Bronchial epithelial cell (primary cell): ENCODE results near the gene CCDC88C. TPM values are rescaled to one million over a fixed set of nuclear protein-coding genes. Genes with fewer than 3 reads are reported as not detected.

Experiments used
- DNase-seq: peaks from one replicate; pipeline ENCODE4 v3.0.0-alpha.2; 2010; ENCODE audit warnings: low read depth
- FAIRE-seq: peaks from 2 replicates; lab custom pipeline; 2011; peaks lifted over from hg19 to GRCh38; lab: Jason Lieb, UNC
- H3K27me3 ChIP-seq: 2 replicates; pipeline ENCODE4 v1.5.1; 2011; ENCODE audit warnings: low read length; ENCODE audit not compliant: control insufficient read depth, insufficient read depth
- H3K36me3 ChIP-seq: 2 replicates; pipeline ENCODE4 v1.5.1; 2011; ENCODE audit warnings: low read length; ENCODE audit not compliant: control insufficient read depth, insufficient read depth
- H3K4me3 ChIP-seq: 2 replicates; pipeline ENCODE4 v1.5.1; 2011; ENCODE audit warnings: mild to moderate bottlenecking, low read depth, low read length, control low read depth
- CTCF ChIP-seq: IDR thresholded peaks from 2 replicates; pipeline ENCODE4 v1.5.1; 2011; ENCODE audit warnings: mild to moderate bottlenecking, moderate library complexity, low read length, control low read depth, inconsistent platforms; ENCODE audit not compliant: insufficient read depth, severe bottlenecking
- total RNA-seq: library from RNA; depleted of rRNA; stranded (reverse); fragments of >200 nt; gene quantifications from 2 replicates; pipeline ENCODE4 v1.2.1, GENCODE V29; 2014

The CCDC88C gene
- total RNA-seq, 1 donor from 2014 or later = 21.3 TPM

GRCh38 chr14:91313154-91313850 is 104.3 kb downstream of the CCDC88C start:
- Histone ChIP-seq H3K27me3 (no peaks in the 10 kb centered on the region), H3K4me3 (no peak overlapping the region), H3K36me3 (peaks cover 20% of the 10 kb centered on the region)
- FAIRE-seq (no peak), DNase-seq (no peak)
- no peak for TF ChIP-seq CTCF

GRCh38 chr14:91311284-91311662 is 106.3 kb downstream of the CCDC88C start:
- no peak for TF ChIP-seq CTCF
- peaks cover 29% of the 10 kb centered on the region for H3K36me3 ChIP-seq
- H3K27me3 ChIP-seq = no peaks in the 10 kb centered on the region
- FAIRE-seq = no peak
- H3K4me3 ChIP-seq = no peak overlapping the region
- no peak for DNase-seq

DNA sequence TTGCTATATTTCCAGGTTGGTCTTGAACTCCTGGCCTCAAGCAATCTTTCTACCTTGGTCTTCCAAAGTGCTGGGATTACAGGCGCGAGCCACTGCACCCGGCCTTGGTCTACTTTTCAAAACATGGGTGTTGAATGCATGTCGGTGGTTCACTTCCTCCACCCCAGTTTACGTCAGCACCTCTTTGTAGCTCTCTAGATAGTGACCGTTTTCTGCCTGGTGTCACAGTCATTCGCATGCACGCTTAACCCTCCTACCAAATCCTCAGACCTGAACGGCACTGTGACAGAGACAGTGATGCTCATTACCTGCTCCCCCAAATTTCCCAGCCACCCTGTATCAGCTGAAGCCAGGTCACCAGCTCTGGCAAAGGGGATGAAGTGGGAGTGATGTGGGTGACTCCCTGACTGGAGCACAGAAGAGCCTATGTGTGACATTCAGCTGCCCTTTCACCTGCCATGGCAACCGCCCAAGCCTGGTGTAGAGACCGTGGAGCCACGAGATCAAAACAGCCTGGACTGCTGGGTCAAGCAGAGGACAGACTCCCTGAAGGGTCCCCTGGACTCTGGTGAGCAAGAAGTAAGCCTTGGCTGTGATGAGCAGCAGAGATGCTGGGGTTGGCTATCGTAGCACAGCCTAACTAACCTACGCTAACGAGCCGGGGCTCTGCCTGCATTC is 106.9 kb downstream of the CCDC88C start:
- TF ChIP-seq CTCF = no peak
- Histone ChIP-seq H3K27me3 (no peaks in the 10 kb centered on the region), H3K4me3 (no peak overlapping the region), H3K36me3 (peaks cover 26% of the 10 kb centered on the region)
- FAIRE-seq (peak; percentile 73), DNase-seq (no peak)

- H3K4me3 ChIP-seq = no peak overlapping the region
- peaks cover 20% of the 10 kb centered on the region for H3K36me3 ChIP-seq
- FAIRE-seq (no peak), DNase-seq (no peak)
- no peaks in the 10 kb centered on the region for H3K27me3 ChIP-seq
- no peak for TF ChIP-seq CTCF
These were observed 107.8 kb downstream of the CCDC88C start for GRCh38 chr14:91309756-91310280.

DNA sequence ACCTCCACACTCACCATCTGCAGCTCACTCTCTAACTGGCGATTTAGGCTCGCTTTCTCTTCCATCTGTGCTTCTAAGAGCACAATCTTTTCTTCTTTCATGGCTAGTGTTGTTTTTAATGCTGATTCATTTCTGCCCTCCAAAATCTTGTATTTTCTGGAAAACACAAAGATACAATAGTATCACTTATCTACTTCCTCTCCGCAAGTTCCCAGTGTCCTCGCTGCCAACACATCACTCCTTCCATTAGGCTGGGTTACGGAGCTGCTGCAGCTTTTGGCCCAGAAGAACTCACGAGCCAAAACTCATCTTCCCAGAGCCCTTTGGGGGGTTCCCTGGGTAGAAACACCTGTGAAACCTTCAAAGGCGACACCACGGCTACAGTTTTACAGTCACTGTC is 109.3 kb downstream of the CCDC88C start:
- FAIRE-seq (no peak), DNase-seq (no peak)
- Histone ChIP-seq H3K27me3 (no peaks in the 10 kb centered on the region), H3K36me3 (peaks cover 23% of the 10 kb centered on the region), H3K4me3 (no peak overlapping the region)
- TF ChIP-seq CTCF = no peak
